GM19239 (cell line): ENCODE data around the gene GPX2.

Source experiments
- DNase-seq: peaks from one replicate; pipeline ENCODE4 v3.0.0; 2011; ENCODE audit warnings: low spot score; ENCODE audit not compliant: insufficient read length
- FAIRE-seq: peaks from 2 replicates; lab custom pipeline; 2011; peaks lifted over from hg19 to GRCh38; lab: Jason Lieb, UNC

The GPX2 gene

GRCh38 chr14:64942531-64943111 lies at the start of gene GPX2:
GPX2 (minus strand) TSS chr14:64942745; CDS start chr14:64942726, 19 bp downstream.
- FAIRE-seq (no peak), DNase-seq (no peak)

GRCh38 chr14:64990939-64991338 lies 48.4 kb upstream of the GPX2 start:
- DNase-seq (no peak), FAIRE-seq (no peak)

- DNase-seq, result no peak
These were observed 47.8 kb upstream of the GPX2 start for GRCh38 chr14:64990296-64990695.

GRCh38 chr14:64987438-64987767 lies 44.9 kb upstream of the GPX2 start:
- FAIRE-seq, result no peak
- no peak for DNase-seq

More at GRCh38 chr14:64990296-64990695, 47.8 kb upstream of the GPX2 start:
- no peak for FAIRE-seq

GRCh38 chr14:64986648-64987437 lies 44.3 kb upstream of the GPX2 start, which contains the start of gene FNTB:
FNTB (plus strand) TSS chr14:64986895; CDS start chr14:64986954, 59 bp downstream.
- FAIRE-seq (peak; percentile 98), DNase-seq (peak; percentile 84)

- DNase-seq, result no peak
These were observed 41.1 kb upstream of the GPX2 start for GRCh38 chr14:64983439-64984310.

GRCh38 chr14:64979336-64980074 lies 37.0 kb upstream of the GPX2 start:
- DNase-seq (no peak), FAIRE-seq (no peak)

More at GRCh38 chr14:64983439-64984310, 41.1 kb upstream of the GPX2 start:
- no peak for FAIRE-seq

- DNase-seq, result no peak
- FAIRE-seq, result no peak
These were observed 32.0 kb upstream of the GPX2 start for GRCh38 chr14:64974563-64974962.

GRCh38 chr14:64973826-64974225 lies 31.3 kb upstream of the GPX2 start:
- FAIRE-seq (no peak), DNase-seq (no peak)

- FAIRE-seq, result no peak
- no peak for DNase-seq
These were observed 30.5 kb upstream of the GPX2 start for GRCh38 chr14:64973026-64973442.

- FAIRE-seq (no peak), DNase-seq (peak; percentile 60)
These were observed 29.6 kb upstream of the GPX2 start, which contains the start of gene RAB15 for GRCh38 chr14:64971943-64972791. RAB15 (minus strand) TSS chr14:64972336; CDS start chr14:64972076, 260 bp downstream.

GRCh38 chr14:64971491-64971942 lies 29.0 kb upstream of the GPX2 start:
- no peak for FAIRE-seq
- no peak for DNase-seq

GRCh38 chr14:64970776-64971477 lies 28.4 kb upstream of the GPX2 start:
- no peak for DNase-seq
- FAIRE-seq, result no peak

GRCh38 chr14:64970041-64970440 lies 27.5 kb upstream of the GPX2 start:
- DNase-seq, result no peak
- FAIRE-seq, result no peak

- DNase-seq (no peak), FAIRE-seq (no peak)
These were observed 26.1 kb upstream of the GPX2 start for GRCh38 chr14:64968651-64969050.

GRCh38 chr14:64968167-64968566 lies 25.6 kb upstream of the GPX2 start:
- FAIRE-seq (no peak), DNase-seq (no peak)

- DNase-seq (no peak), FAIRE-seq (no peak)
These were observed 24.4 kb upstream of the GPX2 start for GRCh38 chr14:64966976-64967375.

- DNase-seq, result no peak
These were observed 22.9 kb upstream of the GPX2 start for GRCh38 chr14:64965356-64966000.

More at GRCh38 chr14:64965356-64966000, 22.9 kb upstream of the GPX2 start:
- FAIRE-seq, result no peak
